Gastroesophageal sphincter (tissue), 3 donors: ENCODE measurements around the gene ELOB.

Source experiments
- CTCF ChIP-seq, 4 experiments: fragments of 200-600 bp in 2 of 4; fragments of 450-650 bp in 2 of 4; sonication (generic) in 1 of 4; IDR thresholded peaks; one replicate each; pipeline ENCODE4 v1.5.1; 2017 to 2019; ENCODE audit warnings: antibody characterized with exemption in 4 of 4, mild to moderate bottlenecking in 2 of 4, moderate library complexity in 2 of 4
- POLR2AphosphoS5 ChIP-seq: sonication (generic); formaldehyde crosslinking; IDR thresholded peaks from one replicate; pipeline ENCODE4 v1.6.1; 2017; ENCODE audit warnings: antibody characterized with exemption

GRCh38 chr16:2795395-2796143 is 18.5 kb upstream of the ELOB start:
- TF ChIP-seq CTCF (IDR thresholded peaks at IDR 0.05) (no peak), POLR2AphosphoS5 (no peak)
